Measurements from ENCODE around the gene NCF4. TPM values are rescaled to one million over a fixed set of nuclear protein-coding genes. Genes with fewer than 3 reads are reported as not detected.
A peak's percentile ranks its signal among the peaks of the same experiment; 100 is the strongest.

The NCF4 gene
- total RNA-seq, 3 donors from 2014 or later: 13.4 to 36.8 (median 14.5) TPM

DNA sequence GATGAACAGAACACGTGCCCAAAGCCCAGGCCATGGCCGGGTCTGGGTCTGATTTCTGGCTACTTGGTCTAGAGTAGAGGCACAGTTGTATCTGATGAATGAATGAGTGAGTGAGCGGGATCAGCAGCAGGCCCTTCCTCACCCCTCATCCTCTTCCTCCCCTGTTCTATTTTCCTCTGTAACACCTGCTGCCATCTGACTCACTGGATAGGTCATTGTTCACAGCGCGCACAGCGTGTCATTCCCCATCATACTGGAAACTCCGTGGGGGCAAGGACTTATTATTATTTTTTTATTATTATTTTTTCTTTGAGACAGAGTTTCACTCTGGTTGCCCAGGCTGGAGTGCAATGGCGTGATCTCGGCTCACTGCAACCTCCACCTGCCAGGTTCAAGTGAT is 13.9 kb downstream of the NCF4 start:
- no peaks in the 10 kb centered on the region for H3K9me3 ChIP-seq
- no peak for TF ChIP-seq POLR2AphosphoS5 (IDR thresholded peaks at IDR 0.05)
- TF ChIP-seq, protein P1, sequence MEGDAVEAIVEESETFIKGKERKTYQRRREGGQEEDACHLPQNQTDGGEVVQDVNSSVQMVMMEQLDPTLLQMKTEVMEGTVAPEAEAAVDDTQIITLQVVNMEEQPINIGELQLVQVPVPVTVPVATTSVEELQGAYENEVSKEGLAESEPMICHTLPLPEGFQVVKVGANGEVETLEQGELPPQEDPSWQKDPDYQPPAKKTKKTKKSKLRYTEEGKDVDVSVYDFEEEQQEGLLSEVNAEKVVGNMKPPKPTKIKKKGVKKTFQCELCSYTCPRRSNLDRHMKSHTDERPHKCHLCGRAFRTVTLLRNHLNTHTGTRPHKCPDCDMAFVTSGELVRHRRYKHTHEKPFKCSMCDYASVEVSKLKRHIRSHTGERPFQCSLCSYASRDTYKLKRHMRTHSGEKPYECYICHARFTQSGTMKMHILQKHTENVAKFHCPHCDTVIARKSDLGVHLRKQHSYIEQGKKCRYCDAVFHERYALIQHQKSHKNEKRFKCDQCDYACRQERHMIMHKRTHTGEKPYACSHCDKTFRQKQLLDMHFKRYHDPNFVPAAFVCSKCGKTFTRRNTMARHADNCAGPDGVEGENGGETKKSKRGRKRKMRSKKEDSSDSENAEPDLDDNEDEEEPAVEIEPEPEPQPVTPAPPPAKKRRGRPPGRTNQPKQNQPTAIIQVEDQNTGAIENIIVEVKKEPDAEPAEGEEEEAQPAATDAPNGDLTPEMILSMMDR (IDR thresholded peaks at IDR 0.05): no peak
- TF ChIP-seq POLR2A (IDR thresholded peaks at IDR 0.05): no peak
- H3K36me3 ChIP-seq: no peaks in the 10 kb centered on the region
- H3K27ac ChIP-seq: peak overlapping the region; percentile 87 to 93
- no peak for DNase-seq (ENCODE audit: low spot score in 2 of 2)
- intact Hi-C loops (cut with DNase I; ENCODE audit: low total_unique reads): no loop called here
- H3K4me3 ChIP-seq: no peak overlapping the region
- peaks cover 0 to 3% of the 10 kb centered on the region in 2 donors for H3K4me1 ChIP-seq
- H3K27me3 ChIP-seq: no peaks in the 10 kb centered on the region

DNA sequence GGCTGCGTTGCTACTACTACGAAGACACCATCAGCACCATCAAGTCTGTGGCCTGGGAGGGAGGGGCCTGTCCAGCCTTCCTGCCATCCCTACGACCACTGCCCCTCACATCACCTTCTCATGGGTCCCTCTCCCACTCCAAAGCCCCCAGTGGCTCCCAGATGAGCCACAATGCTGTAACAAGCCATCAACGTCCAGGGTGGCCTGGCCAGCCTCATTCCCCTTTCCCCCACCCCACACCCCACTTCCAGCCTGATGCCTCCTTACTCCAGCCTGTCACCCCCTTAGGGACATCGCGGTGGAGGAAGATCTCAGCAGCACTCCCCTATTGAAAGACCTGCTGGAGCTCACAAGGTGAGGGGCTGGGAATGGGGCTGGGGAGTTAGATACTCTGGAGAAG is 14.9 kb downstream of the NCF4 start:
- H3K9me3 ChIP-seq: peaks cover 0 to 3% of the 10 kb centered on the region in 2 donors

DNA sequence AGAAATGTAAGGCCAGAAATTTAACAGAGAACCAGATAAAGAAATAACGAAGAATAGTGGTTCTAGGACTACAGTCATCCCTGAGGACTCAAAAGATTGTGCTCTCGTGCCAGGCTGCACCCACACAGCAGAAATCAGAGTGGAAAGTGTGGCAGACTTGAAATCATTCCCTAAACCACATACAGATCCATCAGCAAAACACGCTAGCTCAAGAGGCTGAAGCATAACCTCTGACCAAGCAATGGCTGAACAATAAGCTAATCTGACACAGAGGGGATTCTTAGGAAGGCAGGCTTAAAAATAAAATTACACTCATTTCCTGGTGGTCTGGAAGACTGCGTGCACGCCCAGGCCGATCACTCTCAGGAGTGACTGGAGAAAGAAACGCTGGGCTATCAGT is 19.0 kb downstream of the NCF4 start:
- DNase-seq (ENCODE audit: low spot score in 2 of 2): no peak
- no peaks in the 10 kb centered on the region for H3K27me3 ChIP-seq
- H3K36me3 ChIP-seq: no peaks in the 10 kb centered on the region
- TF ChIP-seq, protein P1 (IDR thresholded peaks at IDR 0.05): no peak
- no peak for TF ChIP-seq POLR2AphosphoS5 (IDR thresholded peaks at IDR 0.05)
- no peak for TF ChIP-seq POLR2A (IDR thresholded peaks at IDR 0.05)
- H3K27ac ChIP-seq: no peak overlapping the region
- peaks cover 9 to 16% of the 10 kb centered on the region in 2 donors for H3K9me3 ChIP-seq
- intact Hi-C loops (cut with DNase I; ENCODE audit: low total_unique reads): no loop called here
- no peak overlapping the region for H3K4me3 ChIP-seq
- no peaks in the 10 kb centered on the region for H3K4me1 ChIP-seq

More for the DNA sequence above, 14.9 kb downstream of the NCF4 start:
- no peaks in the 10 kb centered on the region for H3K36me3 ChIP-seq
- H3K27me3 ChIP-seq: no peaks in the 10 kb centered on the region
- intact Hi-C loops (cut with DNase I; ENCODE audit: low total_unique reads): no loop called here
- no peaks in the 10 kb centered on the region for H3K4me1 ChIP-seq
- no peak overlapping the region for H3K27ac ChIP-seq
- no peak for DNase-seq (ENCODE audit: low spot score in 2 of 2)
- H3K4me3 ChIP-seq: no peak overlapping the region
- TF ChIP-seq, protein P1 (IDR thresholded peaks at IDR 0.05): no peak
- TF ChIP-seq POLR2A (IDR thresholded peaks at IDR 0.05): no peak
- no peak for TF ChIP-seq POLR2AphosphoS5 (IDR thresholded peaks at IDR 0.05)

DNA sequence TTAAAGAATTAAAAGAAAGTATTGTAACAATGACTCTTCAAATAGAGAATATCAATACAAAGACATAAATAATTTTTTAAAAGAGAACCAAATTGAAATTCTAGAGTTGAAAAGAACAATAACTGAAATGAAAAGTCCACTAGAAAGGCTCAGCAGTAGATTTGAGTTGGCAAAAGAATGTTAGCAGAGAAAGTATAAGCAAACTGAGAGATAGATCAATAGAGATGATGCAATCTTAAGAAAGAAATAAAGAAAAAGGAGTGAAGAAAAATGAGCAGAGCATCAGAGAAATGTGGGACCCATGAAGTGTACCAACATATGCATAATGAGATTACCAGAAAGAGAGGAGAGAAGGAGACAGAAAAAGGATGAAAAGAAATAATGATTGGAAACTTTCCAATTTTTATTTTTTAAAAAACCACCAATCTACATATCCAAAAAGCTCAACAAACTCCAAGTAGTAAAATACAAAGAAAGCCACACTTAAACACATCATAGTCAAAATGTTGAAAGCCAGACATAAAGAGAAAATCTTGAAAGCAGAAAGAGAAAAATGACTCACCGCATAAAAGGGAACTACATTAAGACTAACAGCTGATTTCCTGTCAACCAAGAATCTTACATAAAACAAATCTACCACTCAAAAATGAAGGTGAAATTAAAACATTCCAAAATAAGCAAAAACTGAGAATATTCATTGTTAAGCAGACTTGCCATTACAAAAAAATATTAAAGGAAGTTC is 20.9 kb downstream of the NCF4 start:
- intact Hi-C loops (cut with DNase I; ENCODE audit: low total_unique reads): no loop called here
- H3K36me3 ChIP-seq: no peaks in the 10 kb centered on the region
- H3K4me1 ChIP-seq: no peaks in the 10 kb centered on the region
- no peaks in the 10 kb centered on the region for H3K27me3 ChIP-seq
- no peak overlapping the region for H3K4me3 ChIP-seq
- no peak for TF ChIP-seq POLR2A (IDR thresholded peaks at IDR 0.05)
- TF ChIP-seq POLR2AphosphoS5 (IDR thresholded peaks at IDR 0.05): no peak
- H3K9me3 ChIP-seq: peaks cover 9 to 16% of the 10 kb centered on the region in 2 donors
- DNase-seq (ENCODE audit: low spot score in 2 of 2): no peak
- no peak overlapping the region for H3K27ac ChIP-seq

DNA sequence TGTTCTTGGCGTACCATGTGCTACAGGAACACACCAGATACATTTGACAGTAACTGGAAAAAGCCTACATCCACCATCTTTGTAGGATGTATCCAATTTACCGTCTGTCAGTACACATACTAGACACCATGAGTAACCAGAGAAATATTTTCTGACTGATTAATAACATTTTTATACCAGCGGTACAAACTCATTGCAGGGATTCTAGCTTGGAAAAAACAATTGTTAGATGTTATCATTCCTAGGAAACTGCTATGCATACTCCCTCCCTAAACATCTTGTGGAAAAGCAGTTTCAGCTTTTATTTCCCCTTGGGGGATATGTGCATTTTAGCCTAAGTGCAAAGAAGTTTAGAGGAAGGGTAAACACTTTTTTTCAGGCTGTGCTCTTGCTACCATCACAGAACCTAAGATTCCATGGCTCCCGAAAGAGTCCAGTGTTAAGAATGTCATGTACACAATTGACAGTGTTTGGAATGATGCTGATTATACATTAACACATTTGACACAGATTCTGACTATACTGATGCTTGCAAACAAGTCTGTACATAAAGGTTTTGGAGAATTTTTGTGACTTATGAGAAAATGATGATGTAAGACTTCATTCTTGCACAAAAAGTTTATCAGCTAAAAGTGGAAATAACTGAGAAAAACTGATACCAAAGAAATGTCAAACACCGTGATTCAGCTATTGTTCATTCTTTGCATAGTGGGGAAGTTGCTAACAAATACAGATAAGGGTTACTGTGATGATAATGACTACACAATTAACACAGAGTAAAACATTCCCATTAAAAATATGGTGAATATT is 23.7 kb downstream of the NCF4 start:
- Histone ChIP-seq H3K36me3 (no peaks in the 10 kb centered on the region), H3K27me3 (no peaks in the 10 kb centered on the region), H3K4me1 (no peaks in the 10 kb centered on the region), H3K4me3 (no peak overlapping the region), H3K9me3 (peaks cover 9 to 16% of the 10 kb centered on the region in 2 donors), H3K27ac (no peak overlapping the region)
- intact Hi-C loops (cut with DNase I; ENCODE audit: low total_unique reads): no loop called here
- no peak for DNase-seq (ENCODE audit: low spot score in 2 of 2)
- TF ChIP-seq, protein P1 (IDR thresholded peaks at IDR 0.05): no peak
- TF ChIP-seq POLR2AphosphoS5 (IDR thresholded peaks at IDR 0.05): no peak
- no peak for TF ChIP-seq POLR2A (IDR thresholded peaks at IDR 0.05)

All from breast epithelium (tissue), 4 donors.